Endodermal cell (in vitro differentiated cells): Measurements from ENCODE around the gene TMEM273. TPM values are rescaled to one million over a fixed set of nuclear protein-coding genes. Genes with fewer than 3 reads are reported as not detected.
A peak's percentile ranks its signal among the peaks of the same experiment; 100 is the strongest.

Source experiments
- DNase-seq: peaks from one replicate; pipeline ENCODE4 v3.0.0-alpha.2; 2017
- H3K27ac ChIP-seq: 2 replicates; pipeline ENCODE4 v1.5.1; 2013; ENCODE audit warnings: mild to moderate bottlenecking, low read depth, low read length, moderate library complexity
- H3K27me3 ChIP-seq: 2 replicates; pipeline ENCODE4 v1.6.1; 2013; ENCODE audit warnings: mild to moderate bottlenecking, low read length, moderate library complexity; ENCODE audit not compliant: insufficient read depth, control insufficient read depth, poor library complexity, severe bottlenecking
- H3K36me3 ChIP-seq: 2 replicates; pipeline ENCODE4 v1.7.0; 2013; ENCODE audit warnings: mild to moderate bottlenecking, low read length, moderate library complexity; ENCODE audit not compliant: control insufficient read depth, insufficient read depth
- H3K4me1 ChIP-seq: one replicate; pipeline ENCODE4 v1.7.0; 2013; ENCODE audit warnings: low read length; ENCODE audit not compliant: control insufficient read depth, insufficient read depth
- H3K4me3 ChIP-seq: 2 replicates; pipeline ENCODE4 v1.5.1; 2013; ENCODE audit warnings: mild to moderate bottlenecking, low read length, moderate library complexity
- H3K9ac ChIP-seq: 2 replicates; pipeline ENCODE4 v1.6.1; 2013; ENCODE audit warnings: mild to moderate bottlenecking, low read length, moderate library complexity; ENCODE audit not compliant: poor library complexity, severe bottlenecking; ENCODE audit errors: extremely low read depth
- H3K9me3 ChIP-seq: 2 replicates; pipeline ENCODE4 v1.6.1; 2013; ENCODE audit warnings: mild to moderate bottlenecking, low read length, moderate library complexity; ENCODE audit not compliant: control insufficient read depth
- H3K27ac Mint-ChIP-seq: 2 replicates; pipeline ENCODE4 v1.8.0; 2020; ENCODE audit warnings: mixed read lengths
- H3K27me3 Mint-ChIP-seq: 2 replicates; pipeline ENCODE4 v1.8.0; 2021; ENCODE audit warnings: mild to moderate bottlenecking, mixed read lengths; ENCODE audit not compliant: insufficient read depth
- H3K36me3 Mint-ChIP-seq: 2 replicates; pipeline ENCODE4 v1.8.0; 2020; ENCODE audit warnings: low read depth, mixed read lengths
- H3K4me1 Mint-ChIP-seq: 2 replicates; pipeline ENCODE4 v1.8.0; 2020; ENCODE audit warnings: mixed read lengths
- H3K4me3 Mint-ChIP-seq: 2 replicates; pipeline ENCODE4 v1.8.0; 2020; ENCODE audit warnings: mild to moderate bottlenecking, moderate library complexity, mixed read lengths
- H3K9me3 Mint-ChIP-seq: 2 replicates; pipeline ENCODE4 v1.8.0; 2020; ENCODE audit warnings: mild to moderate bottlenecking, mixed read lengths
- CTCF ChIP-seq: fragments of 200-600 bp; sonication (generic); conservative IDR thresholded peaks from 2 replicates; pipeline ENCODE4 v1.5.0; 2021; ENCODE audit warnings: antibody characterized with exemption, mild to moderate bottlenecking
- WGBS, 2 experiments: methylation state at CpG; one replicate each; pipeline versions ENCODE4 v1.1.5 to v1.1.7; 2013; ENCODE audit warnings: missing lambda C conversion rate in 2 of 2, mixed read lengths in 1 of 2; ENCODE audit not compliant: insufficient coverage in 1 of 2, insufficient read length in 1 of 2; 5-methylcytosine and 5-hydroxymethylcytosine counted together
- total RNA-seq, 2 donors: library from RNA; stranded (reverse); fragmentation: NEBNext Ultra II Directional in 1 of 2; extraction: Animal tissue kit (Norgen Biotek cat#: 25700) in 1 of 2; gene quantifications; 2 replicates in 1 of 2; 3 replicates in 1 of 2; pipeline ENCODE4 v1.2.1, GENCODE V29; 2021

TMEM273 gene
- total RNA-seq, 2 donors from 2014 or later = not detected

GRCh38 chr10:49157229-49157628 lies 31.0 kb downstream of the TMEM273 start:
- H3K9me3 ChIP-seq = no peaks in the 10 kb centered on the region
- peaks cover 4% of the 10 kb centered on the region for H3K4me1 Mint-ChIP-seq
- no peak overlapping the region for H3K9ac ChIP-seq
- no peaks in the 10 kb centered on the region for H3K4me1 ChIP-seq
- no peak overlapping the region for H3K27ac ChIP-seq
- H3K36me3 ChIP-seq = no peaks in the 10 kb centered on the region
- no peaks in the 10 kb centered on the region for H3K27me3 Mint-ChIP-seq
- TF ChIP-seq CTCF = no peak
- peak; percentile 14 for DNase-seq
- WGBS, 2 experiments = 93 to 100% methylated on average over 2 to 3 of the region's 3 CpGs
- no peak overlapping the region for H3K4me3 Mint-ChIP-seq
- H3K4me3 ChIP-seq = no peak overlapping the region
- H3K27me3 ChIP-seq = no peaks in the 10 kb centered on the region
- no peaks in the 10 kb centered on the region for H3K36me3 Mint-ChIP-seq
- no peak overlapping the region for H3K27ac Mint-ChIP-seq
- no peaks in the 10 kb centered on the region for H3K9me3 Mint-ChIP-seq

- Histone ChIP-seq H3K36me3 (no peaks in the 10 kb centered on the region), H3K4me3 (no peak overlapping the region), H3K27me3 (no peaks in the 10 kb centered on the region), H3K9ac (no peak overlapping the region), H3K27ac (no peak overlapping the region), H3K9me3 (no peaks in the 10 kb centered on the region), H3K4me1 (no peaks in the 10 kb centered on the region)
- no peak for TF ChIP-seq CTCF
- no peaks in the 10 kb centered on the region for H3K9me3 Mint-ChIP-seq
- no peak overlapping the region for H3K27ac Mint-ChIP-seq
- no peak overlapping the region for H3K4me3 Mint-ChIP-seq
- no peak for DNase-seq
- H3K36me3 Mint-ChIP-seq = no peaks in the 10 kb centered on the region
- 94 to 95% methylated on average over 5 to 6 of the region's 6 CpGs for WGBS, 2 experiments
- no peaks in the 10 kb centered on the region for H3K27me3 Mint-ChIP-seq
- peaks cover 9% of the 10 kb centered on the region for H3K4me1 Mint-ChIP-seq
Measured at GRCh38 chr10:49154641-49155040, 33.5 kb downstream of the TMEM273 start.

GRCh38 chr10:49153971-49154370 lies 34.2 kb downstream of the TMEM273 start:
- H3K27ac Mint-ChIP-seq = no peak overlapping the region

More at GRCh38 chr10:49153971-49154370, 34.2 kb downstream of the TMEM273 start:
- Histone ChIP-seq H3K27me3 (no peaks in the 10 kb centered on the region), H3K9ac (no peak overlapping the region), H3K9me3 (no peaks in the 10 kb centered on the region), H3K36me3 (no peaks in the 10 kb centered on the region), H3K4me1 (no peaks in the 10 kb centered on the region), H3K27ac (no peak overlapping the region), H3K4me3 (no peak overlapping the region)
- Mint-ChIP-seq H3K9me3 (no peaks in the 10 kb centered on the region), H3K36me3 (no peaks in the 10 kb centered on the region), H3K4me1 (peaks cover 15% of the 10 kb centered on the region), H3K4me3 (no peak overlapping the region), H3K27me3 (no peaks in the 10 kb centered on the region)
- no peak for TF ChIP-seq CTCF
- WGBS, 2 experiments = 94% methylated on average over 1 of the region's 1 CpG; no CpG with 5 or more reads in 1 of the 2 experiments
- no peak for DNase-seq
